GM19438 (cell line): Measurements from ENCODE around the gene TUT4.

ENCODE experiments used
- ATAC-seq: cut with Tn5 transposase; IDR thresholded peaks from one replicate; pipeline ENCODE4 v1.9.1; 2021; ENCODE audit warnings: low read depth; ENCODE audit not compliant: unreplicated experiment

The TUT4 gene

GRCh38 chr1:52473039-52473438 is 79.9 kb downstream of the TUT4 start:
- ATAC-seq: no peak

DNA sequence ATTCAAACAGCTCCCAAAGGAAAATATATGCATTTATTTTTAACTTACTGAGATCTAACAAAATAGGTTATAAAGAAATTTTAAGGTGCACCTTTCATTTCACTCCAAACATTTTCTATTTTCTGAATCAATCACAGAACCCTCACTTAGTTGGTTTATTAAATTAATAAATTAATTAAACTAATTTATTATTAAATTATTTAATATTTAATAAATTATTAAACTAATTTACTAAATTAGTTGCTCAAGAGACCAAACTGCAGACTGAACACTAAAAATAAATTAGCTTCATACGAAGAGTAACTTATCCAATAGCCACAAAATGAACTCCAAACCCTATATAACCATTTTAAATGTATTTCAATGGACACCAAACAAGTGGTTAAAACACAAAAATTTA is 80.5 kb downstream of the TUT4 start:
- ATAC-seq: no peak

GRCh38 chr1:52469108-52469507 is 83.8 kb downstream of the TUT4 start:
- ATAC-seq: no peak

DNA sequence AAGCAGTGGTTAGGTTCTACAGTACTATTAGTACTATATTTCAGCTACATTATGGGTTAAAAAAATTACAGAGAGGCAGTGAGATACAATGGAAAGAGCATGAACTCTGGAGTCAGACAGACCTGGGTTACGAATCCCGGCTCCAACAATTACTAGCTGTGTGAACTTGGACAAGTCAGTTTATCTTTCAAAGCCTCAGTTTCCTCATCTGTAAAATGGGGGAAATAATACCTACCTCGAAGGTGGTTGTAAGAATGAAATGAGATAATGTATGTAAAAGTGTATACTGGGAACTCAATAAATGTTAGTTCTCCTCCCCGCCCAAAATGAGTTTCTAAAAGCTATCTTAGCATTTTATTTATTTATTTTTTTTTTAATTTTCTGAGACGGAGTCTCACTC is 89.0 kb downstream of the TUT4 start:
- ATAC-seq: no peak

GRCh38 chr1:52461821-52462220 is 91.1 kb downstream of the TUT4 start:
- no peak for ATAC-seq

DNA sequence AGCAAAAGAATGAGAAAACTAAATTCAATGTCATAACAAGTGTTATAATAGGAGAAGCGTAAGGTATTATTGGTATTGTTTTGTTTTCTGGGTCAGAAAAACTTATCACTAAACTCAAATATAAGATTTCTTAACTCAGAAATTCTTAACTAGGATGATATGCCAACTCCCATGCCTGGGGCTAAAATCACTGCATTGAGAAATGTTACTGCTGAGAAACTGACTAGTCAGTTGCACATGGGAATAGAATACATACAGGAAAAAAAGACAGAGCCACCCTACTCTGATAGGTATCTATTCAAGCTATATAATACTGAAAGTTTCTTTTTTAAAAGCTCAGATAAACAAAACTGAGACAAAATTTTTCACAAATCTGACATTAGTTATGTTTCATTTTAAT is 92.2 kb downstream of the TUT4 start:
- no peak for ATAC-seq

DNA sequence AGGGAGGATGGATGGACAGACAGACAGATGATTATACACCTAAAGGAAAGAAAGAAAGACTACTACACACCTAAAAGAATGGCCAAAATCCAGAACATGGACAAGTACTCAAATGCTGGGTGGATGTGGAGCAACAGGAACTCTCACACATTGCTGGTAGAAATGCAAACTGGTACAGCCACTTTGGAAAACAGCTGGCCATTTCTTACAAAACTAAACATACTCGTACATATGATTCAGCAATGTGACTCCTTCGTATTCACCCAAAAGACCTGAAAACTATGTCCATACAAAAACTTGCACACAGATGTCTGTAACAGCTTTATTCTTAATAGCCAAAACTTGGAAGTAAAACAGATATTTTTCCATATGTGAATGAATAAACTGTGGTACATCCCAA is 97.2 kb downstream of the TUT4 start:
- no peak for ATAC-seq

DNA sequence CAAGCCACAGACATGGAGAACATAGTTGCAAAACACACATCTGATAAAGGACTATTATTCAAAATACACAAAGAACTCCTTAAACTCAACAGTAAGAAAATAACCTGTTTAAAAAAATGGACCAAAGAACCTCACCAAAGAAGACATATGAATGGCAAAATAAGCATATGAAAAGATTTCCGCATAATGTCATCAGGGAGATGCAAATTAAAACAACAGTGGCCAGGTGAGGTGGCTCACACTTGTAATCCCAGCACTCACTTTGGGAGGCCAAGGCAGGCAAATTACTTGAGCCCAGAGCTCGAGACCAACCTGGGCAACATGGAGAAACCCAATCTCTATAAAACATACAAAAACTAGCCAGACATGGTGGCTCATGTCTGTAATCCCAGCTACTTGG is 98.1 kb downstream of the TUT4 start:
- no peak for ATAC-seq

GRCh38 chr1:52454127-52454526 is 98.8 kb downstream of the TUT4 start:
- ATAC-seq: no peak

DNA sequence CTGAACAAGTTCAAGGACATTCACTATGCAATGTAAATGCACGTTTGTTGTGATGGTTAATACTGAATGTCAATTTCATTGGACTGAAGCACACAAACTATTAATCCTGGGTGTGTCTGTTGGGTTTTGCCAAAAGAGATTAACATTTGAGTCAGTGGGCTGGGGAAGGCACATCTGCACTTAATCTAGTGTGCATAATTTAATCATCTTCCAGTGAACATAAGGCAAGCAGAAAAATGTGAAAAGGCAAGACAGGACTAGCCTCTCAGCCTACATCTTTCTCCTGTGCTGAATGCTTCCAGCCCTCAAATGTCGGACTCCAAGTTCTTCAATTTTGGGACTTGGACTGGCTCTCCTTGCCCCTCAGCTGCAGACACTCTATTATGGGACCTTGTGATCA is 108.4 kb downstream of the TUT4 start:
- ATAC-seq: no peak

DNA sequence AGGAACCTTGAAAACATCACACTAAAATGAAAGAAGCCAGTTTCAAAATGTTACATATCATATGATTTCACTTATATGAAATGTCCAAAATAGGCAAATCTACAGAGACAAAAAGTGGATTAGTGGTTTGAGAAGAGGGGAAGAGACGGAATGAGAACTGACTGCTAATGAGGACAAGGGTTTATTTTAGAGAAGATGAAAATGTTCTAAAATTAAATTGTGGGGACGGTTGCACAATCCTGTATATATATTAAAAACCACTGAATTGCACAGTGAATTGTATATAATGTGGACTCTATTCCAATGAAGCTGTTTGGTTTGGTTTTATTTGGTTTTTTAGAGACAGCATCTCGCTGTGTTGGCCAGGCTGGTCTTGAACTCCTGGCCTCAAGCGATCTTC is 112.9 kb downstream of the TUT4 start:
- no peak for ATAC-seq

- no peak for ATAC-seq
Observed at GRCh38 chr1:52436817-52437216, 116.1 kb downstream of the TUT4 start.

GRCh38 chr1:52435650-52436049 is 117.2 kb downstream of the TUT4 start:
- ATAC-seq: no peak

DNA sequence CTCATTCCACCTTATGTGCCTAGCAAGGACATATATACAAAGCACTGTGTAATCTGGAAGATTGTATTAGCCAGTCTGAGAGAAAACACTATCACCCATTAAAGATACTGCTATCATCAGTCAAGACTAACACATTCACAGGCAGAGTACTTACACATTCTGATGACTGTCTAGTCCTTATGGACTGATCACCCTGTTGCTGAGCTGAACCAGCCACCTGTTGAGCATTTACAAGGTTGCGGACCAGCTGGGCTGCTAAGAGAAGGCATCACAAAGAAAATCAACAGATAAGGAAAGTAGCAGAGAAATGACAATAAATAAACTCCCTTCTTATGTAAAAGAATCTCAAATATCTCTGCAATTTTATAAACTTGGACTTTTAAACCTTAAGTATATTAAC is 117.7 kb downstream of the TUT4 start:
- ATAC-seq: no peak

- ATAC-seq: no peak
Observed at GRCh38 chr1:52432807-52433206, 120.1 kb downstream of the TUT4 start.

DNA sequence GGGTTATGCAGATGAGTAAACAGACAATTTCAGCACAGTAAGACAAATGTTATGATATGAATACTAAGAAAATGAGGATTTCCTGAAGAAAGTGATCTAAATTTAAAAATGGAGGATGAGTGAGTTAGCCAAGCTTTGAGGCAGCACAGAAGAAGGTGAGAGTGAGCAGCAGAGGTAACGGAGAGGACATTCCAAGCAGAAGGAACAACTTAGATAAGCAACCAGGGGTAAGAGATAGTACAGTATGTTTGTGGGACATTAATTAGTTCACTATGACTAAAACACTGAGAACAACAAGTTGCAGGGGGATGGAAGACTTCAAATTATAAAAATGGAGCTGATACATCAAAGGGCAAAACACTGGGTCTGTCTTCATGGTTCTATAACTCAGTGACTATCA is 125.7 kb downstream of the TUT4 start:
- ATAC-seq: no peak

- no peak for ATAC-seq
Observed at GRCh38 chr1:52426371-52426770, 126.5 kb downstream of the TUT4 start.

- ATAC-seq: no peak
Observed at GRCh38 chr1:52424813-52425212, 128.1 kb downstream of the TUT4 start.

DNA sequence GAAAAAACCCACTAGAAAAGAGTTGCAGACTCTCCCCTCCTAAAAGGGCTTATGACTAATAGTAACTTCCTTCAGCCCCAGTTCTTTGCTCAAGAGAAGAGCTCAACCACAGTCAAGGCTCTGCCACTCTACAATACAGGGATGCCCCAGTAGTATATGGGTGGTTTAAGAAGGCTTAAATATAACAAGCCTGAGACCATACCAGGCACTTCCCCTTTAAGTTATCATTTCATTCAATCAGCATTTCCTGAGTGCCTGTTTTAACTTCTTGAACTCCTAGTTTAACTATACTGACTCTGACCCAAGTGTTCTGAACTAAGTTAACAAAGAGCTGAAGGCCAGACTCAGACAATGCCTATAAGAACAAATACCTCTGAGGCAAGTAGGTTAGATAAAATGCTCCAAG is 128.7 kb downstream of the TUT4 start:
- no peak for ATAC-seq

DNA sequence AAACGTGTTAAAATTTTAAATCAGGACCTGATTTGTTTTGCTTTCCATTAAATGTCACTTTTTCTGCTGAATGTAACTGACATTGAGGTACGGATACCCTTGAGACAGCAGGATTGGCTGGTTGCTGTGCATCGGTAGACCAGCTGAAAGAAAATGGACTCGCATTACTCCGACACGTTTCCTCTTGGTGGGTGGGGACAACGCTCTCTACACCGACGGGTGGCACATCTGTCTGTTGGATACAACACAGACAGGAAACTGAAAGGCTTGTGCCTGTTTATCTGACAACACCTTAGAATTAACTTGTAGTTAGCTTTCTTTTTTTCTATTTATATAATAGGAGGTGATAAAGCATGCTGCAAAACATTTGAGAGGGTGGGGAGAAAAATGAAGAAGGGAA is 129.1 kb downstream of the TUT4 start:
- ATAC-seq: no peak

- ATAC-seq: no peak
Observed at GRCh38 chr1:52423055-52423454, 129.8 kb downstream of the TUT4 start.

- no peak for ATAC-seq
Observed at GRCh38 chr1:52420713-52421112, 132.2 kb downstream of the TUT4 start.

- no peak for ATAC-seq
Observed at GRCh38 chr1:52416811-52417210, 136.1 kb downstream of the TUT4 start.

GRCh38 chr1:52414942-52415341 is 137.9 kb downstream of the TUT4 start:
- no peak for ATAC-seq
